Activated naive CD4-positive, alpha-beta T cell treated with anti-CD3 and anti-CD28 coated beads for 36 hours (primary cell): Measurements from ENCODE around the gene CHCHD1. TPM values are rescaled to one million over a fixed set of nuclear protein-coding genes. Genes with fewer than 3 reads are reported as not detected.
"Not testable (repeated sequence)": the region's sequence is repeated elsewhere in the genome, so short reads cannot be mapped to it uniquely, and the experiment has no call there.

Experiments
- CTCF ChIA-PET: fragments of 350-600 bp; sonication (Branson Sonifier 250); formaldehyde crosslinking; loops from one replicate; lab custom pipeline; 2021; ENCODE audit warnings: antibody characterized with exemption; lab: Charles Lee
- DNase-seq: peaks from one replicate; pipeline ENCODE4 v3.0.0-alpha.2; 2020
- H3K27ac Mint-ChIP-seq: one replicate; pipeline ENCODE4 v1.8.0; 2021; ENCODE audit warnings: mild to moderate bottlenecking, mixed read lengths
- H3K27me3 Mint-ChIP-seq: one replicate; pipeline ENCODE4 v1.8.0; 2021; ENCODE audit warnings: low read depth, mixed read lengths
- H3K36me3 Mint-ChIP-seq: one replicate; pipeline ENCODE4 v1.8.0; 2021; ENCODE audit warnings: low read depth, mixed read lengths
- H3K4me1 Mint-ChIP-seq: one replicate; pipeline ENCODE4 v1.8.0; 2021; ENCODE audit warnings: low read depth, mixed read lengths
- H3K4me3 Mint-ChIP-seq: one replicate; pipeline ENCODE4 v1.8.0; 2021; ENCODE audit warnings: mild to moderate bottlenecking, moderate library complexity, mixed read lengths
- H3K9me3 Mint-ChIP-seq: one replicate; pipeline ENCODE4 v1.8.0; 2021; ENCODE audit warnings: mixed read lengths
- intact Hi-C: fragments of 100-400 bp; cut with micrococcal nuclease; formaldehyde crosslinking; loops from one replicate; pipeline ENCODE4 v1.15.1; 2023
- total RNA-seq, 2 experiments: library from RNA; stranded (reverse); gene quantifications; one replicate each; pipeline ENCODE4 v1.2.3, GENCODE V29; 2021

Gene CHCHD1
- total RNA-seq, 2 experiments from 2014 or later = 27.4 to 28.8 TPM

- Mint-ChIP-seq H3K36me3 (peaks cover 3% of the 10 kb centered on the region), H3K4me3 (no peak overlapping the region), H3K9me3 (no peaks in the 10 kb centered on the region), H3K27me3 (no peaks in the 10 kb centered on the region), H3K4me1 (no peaks in the 10 kb centered on the region), H3K27ac (peak overlapping the region; percentile 15)
- DNase-seq = no peak
- intact Hi-C loops = no loop called here
- CTCF ChIA-PET = interaction anchor here (1.1 to 1.2 kb wide), 2 partner anchors 62 to 123 kb away, joined by 3 to 4 read pairs; no protein-coding TSS in a partner anchor
These were observed 36.0 kb downstream of the CHCHD1 start for GRCh38 chr10:73817826-73818225.

GRCh38 chr10:73818402-73818801 lies 36.6 kb downstream of the CHCHD1 start:
- no peaks in the 10 kb centered on the region for H3K4me1 Mint-ChIP-seq
- CTCF ChIA-PET = interaction anchor here (1.1 to 1.2 kb wide), 2 partner anchors 61 to 123 kb away, joined by 3 to 4 read pairs; no protein-coding TSS in a partner anchor
- H3K27ac Mint-ChIP-seq = no peak overlapping the region
- DNase-seq = no peak
- H3K36me3 Mint-ChIP-seq = peaks cover 3% of the 10 kb centered on the region
- intact Hi-C loops = no loop called here
- H3K4me3 Mint-ChIP-seq = no peak overlapping the region
- H3K9me3 Mint-ChIP-seq = no peaks in the 10 kb centered on the region
- no peaks in the 10 kb centered on the region for H3K27me3 Mint-ChIP-seq

DNA sequence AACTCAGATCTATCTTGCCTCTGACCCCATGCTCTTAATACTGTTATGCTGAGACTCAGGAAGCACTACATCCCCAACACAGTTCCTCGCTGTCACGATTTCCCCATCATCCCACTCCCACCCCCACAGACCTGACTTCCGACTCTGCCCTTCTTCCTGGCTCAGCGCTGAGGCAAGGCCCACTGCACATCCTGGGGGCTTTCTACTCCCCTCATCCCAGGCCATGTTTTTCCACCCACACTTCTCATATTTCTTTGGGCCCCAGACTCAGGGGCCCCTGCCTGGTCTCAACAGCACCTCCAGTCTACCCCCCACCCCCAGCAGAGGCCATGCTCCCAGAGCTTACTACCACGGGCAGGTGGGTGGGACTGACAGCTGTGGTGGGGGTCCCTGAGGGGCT lies 37.2 kb downstream of the CHCHD1 start:
- DNase-seq = no peak

GRCh38 chr10:73819513-73820093 lies 37.8 kb downstream of the CHCHD1 start:
- CTCF ChIA-PET = interaction anchor here (0.6 to 1.2 kb wide), 2 partner anchors 9 to 262 kb away, joined by 3 read pairs; no protein-coding TSS in a partner anchor
- intact Hi-C loops = no loop called here
- peaks cover 3% of the 10 kb centered on the region for H3K36me3 Mint-ChIP-seq
- H3K9me3 Mint-ChIP-seq = no peaks in the 10 kb centered on the region
- no peak overlapping the region for H3K4me3 Mint-ChIP-seq
- H3K27me3 Mint-ChIP-seq = no peaks in the 10 kb centered on the region
- DNase-seq = no peak
- H3K27ac Mint-ChIP-seq = peak overlapping the region; percentile 41
- H3K4me1 Mint-ChIP-seq = no peaks in the 10 kb centered on the region

More for the DNA sequence above, 37.2 kb downstream of the CHCHD1 start:
- CTCF ChIA-PET = interaction anchor here (1.1 kb wide), 1 partner anchor 61 kb away, joined by 4 read pairs; no protein-coding TSS in a partner anchor
- no peaks in the 10 kb centered on the region for H3K4me1 Mint-ChIP-seq
- H3K27ac Mint-ChIP-seq = peak overlapping the region; percentile 41
- peaks cover 3% of the 10 kb centered on the region for H3K36me3 Mint-ChIP-seq
- no peak overlapping the region for H3K4me3 Mint-ChIP-seq
- no peaks in the 10 kb centered on the region for H3K27me3 Mint-ChIP-seq
- H3K9me3 Mint-ChIP-seq = no peaks in the 10 kb centered on the region
- intact Hi-C loops = no loop called here

DNA sequence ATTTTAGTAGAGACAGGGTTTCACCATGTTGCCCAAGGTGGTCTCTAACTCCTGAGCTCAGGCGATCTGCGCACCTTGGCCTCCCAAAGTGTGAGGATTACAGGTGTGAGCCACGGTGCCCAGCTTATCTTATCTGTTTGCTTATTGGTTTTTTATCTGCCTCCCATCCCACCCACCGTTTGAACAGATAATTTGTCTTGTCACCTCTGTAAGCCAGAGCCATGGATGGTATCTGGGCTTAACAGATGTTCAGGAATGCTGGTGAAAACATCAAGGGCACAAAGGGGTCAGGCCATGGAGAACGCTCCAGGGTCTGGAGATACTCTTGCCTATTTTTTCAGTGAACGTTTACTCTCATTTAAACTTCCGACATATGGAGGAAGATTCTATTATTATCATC lies 41.5 kb downstream of the CHCHD1 start:
- no peaks in the 10 kb centered on the region for H3K4me1 Mint-ChIP-seq
- no peaks in the 10 kb centered on the region for H3K9me3 Mint-ChIP-seq
- no peaks in the 10 kb centered on the region for H3K27me3 Mint-ChIP-seq
- CTCF ChIA-PET = no interaction called here
- intact Hi-C loops = no loop called here
- no peak overlapping the region for H3K27ac Mint-ChIP-seq
- peaks cover 3% of the 10 kb centered on the region for H3K36me3 Mint-ChIP-seq
- no peak overlapping the region for H3K4me3 Mint-ChIP-seq
- no peak for DNase-seq

GRCh38 chr10:73824146-73824725 lies 42.4 kb downstream of the CHCHD1 start:
- no peaks in the 10 kb centered on the region for H3K27me3 Mint-ChIP-seq
- intact Hi-C loops = no loop called here
- peaks cover 3% of the 10 kb centered on the region for H3K36me3 Mint-ChIP-seq
- DNase-seq = no peak
- H3K9me3 Mint-ChIP-seq = no peaks in the 10 kb centered on the region
- CTCF ChIA-PET = no interaction called here
- H3K4me3 Mint-ChIP-seq = no peak overlapping the region
- no peak overlapping the region for H3K27ac Mint-ChIP-seq
- H3K4me1 Mint-ChIP-seq = no peaks in the 10 kb centered on the region

DNA sequence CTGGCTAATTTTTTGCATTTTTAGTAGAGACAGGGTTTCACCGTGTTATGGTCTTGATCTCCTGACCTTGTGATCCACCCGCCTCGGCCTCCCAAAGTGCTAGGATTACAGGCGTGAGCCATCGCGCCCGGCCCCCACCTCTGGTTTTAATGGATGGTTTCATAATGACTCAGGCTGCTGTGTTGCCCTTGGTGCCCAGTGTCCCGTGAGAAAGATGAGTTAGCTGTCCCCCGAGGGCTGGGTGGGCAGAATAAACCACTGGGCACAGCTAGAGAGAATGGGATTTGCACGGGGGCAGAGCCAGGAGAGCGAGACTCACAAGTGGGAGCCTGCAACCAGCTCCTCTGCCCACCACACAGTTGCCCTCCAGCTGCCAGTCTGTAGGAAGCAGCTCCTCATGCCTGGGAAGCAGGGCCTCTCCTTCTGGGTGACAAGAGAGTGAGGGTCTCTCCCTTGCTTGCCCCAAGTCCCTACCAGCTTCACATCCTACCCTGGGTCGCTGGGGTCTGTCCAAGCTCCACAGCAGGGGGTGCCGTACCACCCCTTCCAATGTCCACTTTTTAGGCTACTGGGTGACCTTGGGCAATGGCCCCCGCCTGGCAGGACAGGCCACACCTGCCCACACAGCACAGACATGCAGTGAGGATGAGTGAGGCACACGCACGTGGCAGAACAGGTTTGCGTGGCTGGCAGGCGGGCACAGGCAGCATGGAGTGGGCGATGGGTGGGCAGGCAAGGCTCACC lies 45.7 kb downstream of the CHCHD1 start:
- Mint-ChIP-seq H3K36me3 (no peaks in the 10 kb centered on the region), H3K27ac (no peak overlapping the region), H3K4me1 (no peaks in the 10 kb centered on the region), H3K4me3 (no peak overlapping the region), H3K27me3 (no peaks in the 10 kb centered on the region), H3K9me3 (no peaks in the 10 kb centered on the region)
- DNase-seq = no peak
- intact Hi-C loops = no loop called here
- CTCF ChIA-PET = interaction anchor here (0.6 to 0.9 kb wide), 3 partner anchors 11 to 286 kb away, joined by 3 read pairs; no protein-coding TSS in a partner anchor

DNA sequence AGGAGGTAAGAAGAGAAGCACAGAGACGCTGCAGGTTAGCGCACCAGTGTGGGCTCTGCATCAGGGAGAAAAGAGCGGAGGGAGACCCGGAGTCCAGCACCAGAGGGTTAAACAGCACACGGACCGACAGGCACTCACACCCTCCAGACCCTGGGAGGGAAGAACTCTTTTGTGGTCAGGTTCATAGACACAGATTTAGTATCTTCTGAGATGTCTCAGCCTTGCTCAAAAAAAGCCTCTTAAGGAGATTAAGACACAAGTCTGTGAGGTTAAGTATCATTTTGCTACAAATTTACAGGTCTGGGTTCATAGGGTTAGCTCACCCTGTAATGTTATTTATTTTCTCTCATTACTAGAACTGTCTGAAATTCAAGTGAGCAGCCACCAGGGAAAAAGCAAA lies 46.3 kb downstream of the CHCHD1 start:
- no peak for DNase-seq
- H3K36me3 Mint-ChIP-seq = no peaks in the 10 kb centered on the region
- no peaks in the 10 kb centered on the region for H3K9me3 Mint-ChIP-seq
- H3K27me3 Mint-ChIP-seq = no peaks in the 10 kb centered on the region
- no peaks in the 10 kb centered on the region for H3K4me1 Mint-ChIP-seq
- CTCF ChIA-PET = interaction anchor here (1.1 kb wide), 1 partner anchor 33 kb away, joined by 3 read pairs; no protein-coding TSS in a partner anchor
- no peak overlapping the region for H3K4me3 Mint-ChIP-seq
- H3K27ac Mint-ChIP-seq = no peak overlapping the region
- intact Hi-C loops = no loop called here

DNA sequence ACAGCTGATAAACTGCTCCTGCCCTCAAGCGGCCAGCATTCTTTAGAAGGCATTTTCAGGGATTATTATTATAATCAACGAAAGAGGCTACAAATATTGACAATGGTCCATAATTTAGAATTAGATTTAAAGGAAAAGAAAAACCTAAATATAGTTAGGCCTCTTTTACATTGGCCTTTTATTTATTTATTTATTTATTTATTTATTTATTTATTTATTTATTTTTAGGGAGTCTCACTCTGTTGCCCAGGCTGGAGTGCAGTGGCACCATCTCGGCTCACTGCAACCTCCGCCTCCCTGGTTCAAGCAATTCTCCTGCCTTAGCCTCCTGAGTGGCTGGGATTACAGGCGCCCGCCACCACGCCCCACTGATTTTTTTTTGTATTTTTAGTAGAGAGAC lies 47.2 kb downstream of the CHCHD1 start:
- intact Hi-C loops, H3K4me1 Mint-ChIP-seq, H3K4me3 Mint-ChIP-seq, H3K27ac Mint-ChIP-seq, H3K9me3 Mint-ChIP-seq, H3K27me3 Mint-ChIP-seq, H3K36me3 Mint-ChIP-seq, DNase-seq: not testable (repeated sequence)
- CTCF ChIA-PET = interaction anchor here (1.1 to 1.9 kb wide), 2 partner anchors 34 to 57 kb away, joined by 3 to 5 read pairs; no protein-coding TSS in a partner anchor

Other genes with a start within 250 kb of the CHCHD1 start
- 1 to 10 TPM; 3.5 to 3.8 TPM for gene USP54, start 190.7 kb upstream of the CHCHD1 start, total RNA-seq
- not detected for gene MYOZ1, start 140.6 kb upstream of the CHCHD1 start, total RNA-seq
- not detected for gene SYNPO2L, start 126.0 kb upstream of the CHCHD1 start, total RNA-seq
- gene AGAP5, start 83.9 kb upstream of the CHCHD1 start, total RNA-seq = 1 to 10 TPM; 7.8 to 9.0 TPM
- gene SEC24C, start 37.7 kb upstream of the CHCHD1 start, total RNA-seq = 10 to 100 TPM; 67.0 to 68.1 TPM
- 10 to 100 TPM; 25.8 to 26.7 TPM for gene ZSWIM8, start 3.6 kb downstream of the CHCHD1 start, total RNA-seq
- 100 to 1,000 TPM; 102 to 127 TPM for gene NDST2, start 29.6 kb downstream of the CHCHD1 start, total RNA-seq
- 10 to 100 TPM; 22.9 to 26.3 TPM for gene CAMK2G, start 92.5 kb downstream of the CHCHD1 start, total RNA-seq
- under 1 TPM; 0.26 to 0.27 TPM for gene PLAU, start 129.1 kb downstream of the CHCHD1 start, total RNA-seq
- gene VCL, start 216.1 kb downstream of the CHCHD1 start, total RNA-seq = 10 to 100 TPM; 13.4 to 14.4 TPM